Chondrocyte (in vitro differentiated cells): Measurements from ENCODE around the gene NDUFB4. TPM values are rescaled to one million over a fixed set of nuclear protein-coding genes. Genes with fewer than 3 reads are reported as not detected.
A peak's percentile ranks its signal among the peaks of the same experiment; 100 is the strongest.

ENCODE experiments used
- DNase-seq: peaks from one replicate; pipeline ENCODE4 v3.0.0; 2021; ENCODE audit warnings: mixed read lengths, low spot score
- H3K27ac Mint-ChIP-seq: one replicate; pipeline ENCODE4 v1.8.0; 2021; ENCODE audit warnings: mild to moderate bottlenecking, moderate library complexity, mixed read lengths; ENCODE audit not compliant: unreplicated experiment
- H3K27me3 Mint-ChIP-seq: 2 replicates; pipeline ENCODE4 v1.8.0; 2021; ENCODE audit warnings: low read depth, mixed read lengths
- H3K36me3 Mint-ChIP-seq: 2 replicates; pipeline ENCODE4 v1.8.0; 2021; ENCODE audit warnings: low read depth, mixed read lengths
- H3K4me1 Mint-ChIP-seq: 2 replicates; pipeline ENCODE4 v1.8.0; 2021; ENCODE audit warnings: low read depth, mild to moderate bottlenecking, mixed read lengths
- H3K4me3 Mint-ChIP-seq: one replicate; pipeline ENCODE4 v1.8.0; 2021; ENCODE audit warnings: mild to moderate bottlenecking, moderate library complexity, mixed read lengths; ENCODE audit not compliant: unreplicated experiment
- H3K9me3 Mint-ChIP-seq: 2 replicates; pipeline ENCODE4 v1.8.0; 2021; ENCODE audit warnings: low read depth, mixed read lengths
- CTCF ChIP-seq: fragments of 200-600 bp; sonication (generic); IDR thresholded peaks from 2 replicates; pipeline ENCODE4 v1.5.0; 2021; ENCODE audit warnings: antibody characterized with exemption, mild to moderate bottlenecking, moderate library complexity
- total RNA-seq: library from RNA; stranded (reverse); gene quantifications from 3 replicates; pipeline ENCODE4 v1.2.1, GENCODE V29; 2021

The NDUFB4 gene
- total RNA-seq, 1 donor from 2014 or later, result 81.8 TPM

GRCh38 chr3:120555657-120556509, 40.3 kb upstream of the NDUFB4 start:
- Mint-ChIP-seq H3K9me3 (no peaks in the 10 kb centered on the region), H3K27me3 (no peaks in the 10 kb centered on the region), H3K4me1 (peaks cover 32% of the 10 kb centered on the region), H3K36me3 (no peaks in the 10 kb centered on the region), H3K4me3 (no peak overlapping the region), H3K27ac (no peak overlapping the region)
- no peak for DNase-seq
- no peak for TF ChIP-seq CTCF

DNA sequence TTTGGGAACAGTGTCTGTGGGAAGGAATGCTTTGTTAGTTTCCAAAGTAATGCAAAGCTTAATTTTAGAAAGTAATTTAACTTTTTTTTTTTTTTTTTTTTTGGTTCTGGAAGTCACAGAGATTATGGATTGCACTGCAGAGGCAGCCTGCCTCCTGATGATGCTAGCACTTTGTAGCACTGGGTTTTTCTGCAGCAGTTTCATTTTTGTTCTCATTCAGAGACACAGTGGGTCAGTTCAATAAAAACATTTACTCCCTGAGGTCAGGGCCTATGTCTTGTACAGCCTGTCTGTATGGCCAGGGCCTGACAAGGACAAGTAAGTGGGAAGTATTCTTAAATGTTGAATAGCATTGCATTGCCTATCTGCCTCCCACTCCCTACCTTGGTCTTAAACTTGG, 39.0 kb upstream of the NDUFB4 start:
- Mint-ChIP-seq H3K27ac (no peak overlapping the region), H3K36me3 (no peaks in the 10 kb centered on the region), H3K27me3 (no peaks in the 10 kb centered on the region), H3K9me3 (no peaks in the 10 kb centered on the region), H3K4me1 (peaks cover 37% of the 10 kb centered on the region), H3K4me3 (no peak overlapping the region)
- DNase-seq, result no peak
- no peak for TF ChIP-seq CTCF

- Mint-ChIP-seq H3K9me3 (no peaks in the 10 kb centered on the region), H3K27me3 (no peaks in the 10 kb centered on the region), H3K4me1 (peaks cover 37% of the 10 kb centered on the region), H3K4me3 (peak overlapping the region; percentile 79), H3K36me3 (no peaks in the 10 kb centered on the region), H3K27ac (peak overlapping the region; percentile 97)
- TF ChIP-seq CTCF, result peak; percentile 99
- DNase-seq, result no peak
These were observed 37.3 kb upstream of the NDUFB4 start for GRCh38 chr3:120558771-120559241.

GRCh38 chr3:120559242-120560061, 36.7 kb upstream of the NDUFB4 start:
- Mint-ChIP-seq H3K27me3 (no peaks in the 10 kb centered on the region), H3K36me3 (no peaks in the 10 kb centered on the region), H3K4me3 (peak overlapping the region; percentile 79), H3K27ac (peak overlapping the region; percentile 89), H3K9me3 (no peaks in the 10 kb centered on the region), H3K4me1 (peaks cover 37% of the 10 kb centered on the region)
- peak; percentile 5 for TF ChIP-seq CTCF
- DNase-seq, result no peak
